SKM-1 (cell line): Measurements from ENCODE around the gene NAPEPLD.
A peak's percentile ranks its signal among the peaks of the same experiment; 100 is the strongest.
"Not testable (repeated sequence)": the region's sequence is repeated elsewhere in the genome, so short reads cannot be mapped to it uniquely, and the experiment has no call there.

ENCODE experiments used
- DNase-seq: peaks from one replicate; lab custom pipeline; 2025; ENCODE audit not compliant: unreplicated experiment; lab: John Stamatoyannopoulos, UW

NAPEPLD gene

GRCh38 chr7:103071000-103071399, 77.9 kb downstream of the NAPEPLD start:
- DNase-seq = no peak

GRCh38 chr7:103068414-103069403, 80.2 kb downstream of the NAPEPLD start:
- DNase-seq = no peak

- DNase-seq = no peak
These were observed 83.2 kb downstream of the NAPEPLD start for GRCh38 chr7:103065667-103066066.

- no peak for DNase-seq
These were observed 85.0 kb downstream of the NAPEPLD start for GRCh38 chr7:103063895-103064294.

GRCh38 chr7:103059471-103059870, 89.4 kb downstream of the NAPEPLD start:
- DNase-seq = peak; percentile 22

GRCh38 chr7:103058122-103058521, 90.8 kb downstream of the NAPEPLD start:
- no peak for DNase-seq

- not testable (repeated sequence) for DNase-seq
These were observed 92.9 kb downstream of the NAPEPLD start for GRCh38 chr7:103056006-103056405.

- DNase-seq = no peak
These were observed 97.4 kb downstream of the NAPEPLD start for GRCh38 chr7:103051519-103051918.
